Measurements from ENCODE around the gene DMWD.

The DMWD gene

DNA sequence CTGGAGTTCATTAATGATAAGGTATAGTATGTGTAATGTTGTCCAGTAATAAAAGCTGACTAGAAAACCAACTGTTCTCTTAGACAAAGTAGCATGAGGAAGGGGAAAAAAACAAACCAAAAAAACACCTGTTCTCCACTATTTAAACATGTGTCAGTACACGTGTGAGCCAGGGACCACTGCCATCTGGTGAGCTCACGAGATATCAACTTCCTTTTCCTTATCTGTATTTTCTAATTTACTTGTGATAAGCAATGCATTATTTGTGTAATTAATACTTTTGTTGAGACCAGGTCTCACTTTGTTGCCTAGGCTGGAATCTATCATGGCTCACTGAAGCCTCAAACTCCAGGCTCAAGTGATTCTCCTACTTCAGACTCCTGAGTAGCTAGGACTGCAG is 19.3 kb downstream of the DMWD start:
- Histone ChIP-seq H3K27me3 (replicated peaks; ENCODE audit: control insufficient read depth, insufficient read depth, low read length) (no peaks in the 10 kb centered on the region), H3K9me3 (ENCODE audit: control insufficient read depth, low read length) (no peaks in the 10 kb centered on the region), H3K36me3 (ENCODE audit: control insufficient read depth, insufficient read depth, low read length, severe bottlenecking) (peaks cover 50% of the 10 kb centered on the region), H3K4me3 (ENCODE audit: low read length) (no peak overlapping the region), H3K4me1 (ENCODE audit: control insufficient read depth, insufficient read depth, low read length) (peaks cover 9% of the 10 kb centered on the region), H3K9ac (ENCODE audit: low read length) (peak overlapping the region; percentile 2)
- no peak for DNase-seq (ENCODE audit: low read depth)

DNA sequence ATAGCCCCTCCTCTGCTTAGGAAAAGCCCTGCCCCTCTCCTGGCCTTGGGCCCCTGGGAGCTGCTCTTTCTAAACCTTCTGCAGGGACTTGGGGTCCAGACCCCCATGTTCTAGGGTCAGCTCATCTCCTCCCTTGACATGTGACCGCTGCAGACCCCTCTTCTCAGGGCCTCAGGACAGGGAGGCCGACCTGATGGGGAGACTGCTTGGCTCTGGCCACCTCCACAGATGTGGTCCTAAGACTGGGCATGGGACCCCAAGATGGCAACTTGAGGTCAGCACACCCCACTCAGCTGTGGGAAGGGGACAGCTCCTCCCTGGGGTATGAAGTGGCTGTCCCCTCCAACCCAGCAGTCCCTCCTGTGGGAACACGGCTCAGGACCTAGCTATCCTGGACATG is 19.7 kb downstream of the DMWD start:
- no peak overlapping the region for H3K4me3 ChIP-seq (ENCODE audit: low read length)
- H3K4me1 ChIP-seq (ENCODE audit: control insufficient read depth, insufficient read depth, low read length), result peaks cover 9% of the 10 kb centered on the region
- peaks cover 45% of the 10 kb centered on the region for H3K36me3 ChIP-seq (ENCODE audit: control insufficient read depth, insufficient read depth, low read length, severe bottlenecking)
- no peaks in the 10 kb centered on the region for H3K27me3 ChIP-seq (replicated peaks; ENCODE audit: control insufficient read depth, insufficient read depth, low read length)
- H3K9me3 ChIP-seq (ENCODE audit: control insufficient read depth, low read length), result no peaks in the 10 kb centered on the region
- no peak for DNase-seq (ENCODE audit: low read depth)
- peak overlapping the region; percentile 2 for H3K9ac ChIP-seq (ENCODE audit: low read length)

DNA sequence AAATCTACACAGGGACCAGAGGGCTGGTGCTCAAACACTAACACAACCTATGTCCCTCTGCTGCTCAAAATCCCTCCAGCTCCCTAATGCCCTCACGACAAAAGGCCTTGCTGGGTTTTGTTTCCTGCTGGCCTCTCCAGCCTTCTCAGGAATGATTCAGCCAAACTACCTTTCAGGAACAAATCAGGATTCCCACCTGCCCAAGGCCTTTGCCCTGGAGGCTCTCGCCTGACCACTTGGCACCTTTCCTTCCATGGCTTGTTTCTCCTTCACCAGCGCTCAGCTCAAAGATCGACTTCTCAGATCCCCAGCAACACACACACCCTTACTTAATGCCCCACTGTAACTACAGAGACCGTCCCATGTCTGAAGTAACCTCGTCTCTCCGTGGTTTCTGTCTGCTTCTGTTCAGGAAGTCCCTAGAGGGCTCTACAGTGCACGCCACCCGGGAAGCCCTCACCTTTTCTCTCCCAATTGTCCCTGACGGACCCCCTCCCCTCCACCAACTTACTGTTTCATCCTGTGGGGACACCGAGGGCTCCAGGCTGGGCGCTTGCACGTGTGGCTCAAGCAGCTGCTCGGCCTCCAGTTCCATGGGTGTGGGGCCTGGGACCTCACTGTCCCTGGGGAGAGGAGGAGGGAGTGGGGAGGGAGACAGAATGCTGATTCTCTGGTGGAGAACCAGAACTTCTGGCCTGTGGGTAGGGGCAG is 20.4 kb downstream of the DMWD start:
- no peaks in the 10 kb centered on the region for H3K27me3 ChIP-seq (replicated peaks; ENCODE audit: control insufficient read depth, insufficient read depth, low read length)
- H3K4me3 ChIP-seq (ENCODE audit: low read length), result no peak overlapping the region
- peak overlapping the region; percentile 2 for H3K9ac ChIP-seq (ENCODE audit: low read length)
- H3K4me1 ChIP-seq (ENCODE audit: control insufficient read depth, insufficient read depth, low read length), result peaks cover 9% of the 10 kb centered on the region
- peaks cover 39% of the 10 kb centered on the region for H3K36me3 ChIP-seq (ENCODE audit: control insufficient read depth, insufficient read depth, low read length, severe bottlenecking)
- DNase-seq (ENCODE audit: low read depth), result no peak
- H3K9me3 ChIP-seq (ENCODE audit: control insufficient read depth, low read length), result no peaks in the 10 kb centered on the region

DNA sequence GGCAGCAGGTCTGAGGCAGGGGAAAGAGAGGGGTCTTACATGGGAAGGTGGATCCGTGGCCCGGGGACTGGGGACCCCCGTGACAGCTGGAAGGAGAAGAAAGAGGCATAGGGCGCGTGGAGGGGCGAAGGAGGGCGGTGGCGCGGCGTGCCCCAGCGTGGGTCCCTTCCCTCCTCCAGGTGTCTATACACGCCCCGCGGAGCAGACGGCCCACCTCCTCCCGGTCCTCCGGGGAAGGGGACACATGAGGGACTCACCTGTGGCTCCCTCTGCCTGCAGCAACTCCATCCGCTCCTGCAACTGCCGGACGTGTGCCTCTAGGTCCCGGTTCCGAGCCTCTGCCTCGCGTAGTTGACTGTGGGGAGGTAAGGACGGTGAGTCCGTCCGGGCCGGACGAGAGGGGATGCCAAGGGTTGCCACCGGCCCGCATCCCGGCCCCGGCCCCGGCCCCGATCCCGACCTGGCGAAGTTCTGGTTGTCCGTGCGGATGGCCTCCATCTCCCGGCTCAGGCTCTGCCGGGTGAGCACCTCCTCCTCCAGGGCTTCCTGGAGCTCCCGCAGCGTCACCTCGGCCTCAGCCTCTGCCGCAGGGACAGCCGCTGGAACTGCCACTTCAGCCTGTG is 21.2 kb downstream of the DMWD start:
- Histone ChIP-seq H3K4me3 (ENCODE audit: low read length) (no peak overlapping the region), H3K9me3 (ENCODE audit: control insufficient read depth, low read length) (no peaks in the 10 kb centered on the region), H3K36me3 (ENCODE audit: control insufficient read depth, insufficient read depth, low read length, severe bottlenecking) (peaks cover 30% of the 10 kb centered on the region), H3K4me1 (ENCODE audit: control insufficient read depth, insufficient read depth, low read length) (peaks cover 18% of the 10 kb centered on the region), H3K27me3 (replicated peaks; ENCODE audit: control insufficient read depth, insufficient read depth, low read length) (no peaks in the 10 kb centered on the region), H3K9ac (ENCODE audit: low read length) (peak overlapping the region; percentile 34)
- no peak for DNase-seq (ENCODE audit: low read depth)

DNA sequence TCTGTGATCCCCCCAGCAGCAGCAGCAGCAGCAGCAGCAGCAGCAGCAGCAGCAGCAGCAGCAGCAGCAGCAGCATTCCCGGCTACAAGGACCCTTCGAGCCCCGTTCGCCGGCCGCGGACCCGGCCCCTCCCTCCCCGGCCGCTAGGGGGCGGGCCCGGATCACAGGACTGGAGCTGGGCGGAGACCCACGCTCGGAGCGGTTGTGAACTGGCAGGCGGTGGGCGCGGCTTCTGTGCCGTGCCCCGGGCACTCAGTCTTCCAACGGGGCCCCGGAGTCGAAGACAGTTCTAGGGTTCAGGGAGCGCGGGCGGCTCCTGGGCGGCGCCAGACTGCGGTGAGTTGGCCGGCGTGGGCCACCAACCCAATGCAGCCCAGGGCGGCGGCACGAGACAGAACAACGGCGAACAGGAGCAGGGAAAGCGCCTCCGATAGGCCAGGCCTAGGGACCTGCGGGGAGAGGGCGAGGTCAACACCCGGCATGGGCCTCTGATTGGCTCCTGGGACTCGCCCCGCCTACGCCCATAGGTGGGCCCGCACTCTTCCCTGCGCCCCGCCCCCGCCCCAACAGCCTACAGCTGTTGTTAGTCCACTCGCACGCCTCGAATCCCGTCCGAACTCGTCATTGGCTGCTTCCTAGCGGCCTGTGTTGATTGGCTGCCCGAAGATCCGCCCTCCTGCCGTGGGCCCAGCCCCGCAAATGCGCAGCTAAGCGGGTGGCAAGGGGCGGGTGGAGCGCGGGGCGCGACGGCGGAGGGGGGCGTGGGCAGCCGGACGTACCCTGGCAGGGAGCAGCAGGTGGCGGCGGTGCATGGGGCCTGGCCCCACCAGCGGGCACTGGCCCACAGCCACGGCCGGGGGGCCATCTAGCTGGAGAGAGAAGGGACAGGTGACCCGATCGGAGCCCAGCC is 22.2 kb downstream of the DMWD start:
- peak; percentile 96 for DNase-seq (ENCODE audit: low read depth)
- no peaks in the 10 kb centered on the region for H3K9me3 ChIP-seq (ENCODE audit: control insufficient read depth, low read length)
- no peaks in the 10 kb centered on the region for H3K27me3 ChIP-seq (replicated peaks; ENCODE audit: control insufficient read depth, insufficient read depth, low read length)
- peak overlapping the region; percentile 79 for H3K4me3 ChIP-seq (ENCODE audit: low read length)
- peak overlapping the region; percentile 91 for H3K9ac ChIP-seq (ENCODE audit: low read length)
- peaks cover 27% of the 10 kb centered on the region for H3K36me3 ChIP-seq (ENCODE audit: control insufficient read depth, insufficient read depth, low read length, severe bottlenecking)
- peaks cover 23% of the 10 kb centered on the region for H3K4me1 ChIP-seq (ENCODE audit: control insufficient read depth, insufficient read depth, low read length)

DNA sequence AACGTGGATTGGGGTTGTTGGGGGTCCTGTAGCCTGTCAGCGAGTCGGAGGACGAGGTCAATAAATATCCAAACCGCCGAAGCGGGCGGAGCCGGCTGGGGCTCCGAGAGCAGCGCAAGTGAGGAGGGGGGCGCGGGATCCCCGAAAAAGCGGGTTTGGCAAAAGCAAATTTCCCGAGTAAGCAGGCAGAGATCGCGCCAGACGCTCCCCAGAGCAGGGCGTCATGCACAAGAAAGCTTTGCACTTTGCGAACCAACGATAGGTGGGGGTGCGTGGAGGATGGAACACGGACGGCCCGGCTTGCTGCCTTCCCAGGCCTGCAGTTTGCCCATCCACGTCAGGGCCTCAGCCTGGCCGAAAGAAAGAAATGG is 22.8 kb downstream of the DMWD start:
- H3K9ac ChIP-seq (ENCODE audit: low read length), result peak overlapping the region; percentile 91
- peak; percentile 50 for DNase-seq (ENCODE audit: low read depth)
- no peaks in the 10 kb centered on the region for H3K9me3 ChIP-seq (ENCODE audit: control insufficient read depth, low read length)
- H3K4me1 ChIP-seq (ENCODE audit: control insufficient read depth, insufficient read depth, low read length), result peaks cover 23% of the 10 kb centered on the region
- H3K27me3 ChIP-seq (replicated peaks; ENCODE audit: control insufficient read depth, insufficient read depth, low read length), result no peaks in the 10 kb centered on the region
- peak overlapping the region; percentile 79 for H3K4me3 ChIP-seq (ENCODE audit: low read length)
- peaks cover 21% of the 10 kb centered on the region for H3K36me3 ChIP-seq (ENCODE audit: control insufficient read depth, insufficient read depth, low read length, severe bottlenecking)

DNA sequence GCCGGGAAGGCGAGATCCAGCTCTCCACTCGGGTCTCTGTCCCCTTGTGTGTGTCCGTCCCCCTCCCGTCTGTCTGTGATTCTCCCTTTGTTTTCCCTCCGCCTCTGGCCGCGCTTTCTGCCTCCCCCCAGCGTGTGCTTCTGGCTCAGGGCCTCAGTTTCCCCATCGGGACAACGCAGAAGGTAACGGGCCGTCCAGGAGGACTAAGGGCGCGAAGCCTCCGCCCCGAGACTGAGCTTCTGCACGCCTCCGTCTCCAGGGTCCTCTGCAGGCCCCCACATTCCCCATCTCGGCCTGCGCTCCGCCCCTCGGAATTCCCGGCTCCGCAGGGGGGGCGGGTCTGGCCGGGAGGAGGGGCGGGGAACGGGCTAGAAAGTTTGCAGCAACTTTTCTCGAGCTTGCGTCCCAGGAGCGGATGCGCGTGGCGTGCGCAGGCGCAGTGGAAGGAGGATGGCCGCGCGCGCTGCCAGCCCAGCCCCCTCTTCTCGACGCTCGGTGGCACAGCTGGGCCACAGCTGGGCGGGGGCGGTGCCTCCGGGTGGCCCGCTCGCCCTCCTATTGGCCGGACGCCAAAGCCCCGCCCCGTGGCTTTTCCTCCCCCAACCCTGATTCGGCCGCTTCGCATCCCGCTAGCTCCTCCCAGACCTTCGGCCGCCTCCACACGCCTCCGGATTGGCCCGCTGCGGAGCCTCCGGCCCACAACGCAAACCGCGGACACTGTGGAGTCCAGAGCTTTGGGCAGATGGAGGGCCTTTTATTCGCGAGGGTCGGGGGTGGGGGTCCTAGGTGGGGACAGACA is 23.5 kb downstream of the DMWD start, which contains the start of gene SIX5:
Gene SIX5, minus strand, starts transcription at position 269 of the 799 bp plus-strand sequence. CDS start 408 bp downstream, outside the sequence.
- H3K36me3 ChIP-seq (ENCODE audit: control insufficient read depth, insufficient read depth, low read length, severe bottlenecking), result peaks cover 16% of the 10 kb centered on the region
- peaks cover 28% of the 10 kb centered on the region for H3K4me1 ChIP-seq (ENCODE audit: control insufficient read depth, insufficient read depth, low read length)
- peak; percentile 99 for DNase-seq (ENCODE audit: low read depth)
- peak within 1 kb of the TSS; percentile 95 for H3K4me3 ChIP-seq (ENCODE audit: low read length)
- peak within 1 kb of the TSS; percentile 96 for H3K9ac ChIP-seq (ENCODE audit: low read length)
- H3K9me3 ChIP-seq (ENCODE audit: control insufficient read depth, low read length), result no peaks in the 10 kb centered on the region
- no peaks in the 10 kb centered on the region for H3K27me3 ChIP-seq (replicated peaks; ENCODE audit: control insufficient read depth, insufficient read depth, low read length)

DNA sequence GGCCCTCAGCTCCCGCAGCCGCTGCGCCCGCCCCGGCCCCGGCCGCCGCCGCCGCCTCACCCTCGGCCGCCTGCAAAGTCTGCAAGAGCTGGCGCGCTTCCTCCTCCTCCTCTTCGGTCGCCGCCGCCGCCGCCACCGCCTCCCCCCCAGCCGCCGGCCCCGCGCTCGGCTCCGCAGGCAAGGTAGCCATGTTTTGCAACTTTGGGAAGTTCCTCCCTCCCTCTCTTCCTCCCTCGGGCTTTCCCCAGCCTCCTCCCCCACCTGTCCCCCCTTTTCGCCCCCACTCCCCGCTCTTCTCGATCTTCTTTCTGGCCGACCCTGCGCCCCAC is 24.0 kb downstream of the DMWD start:
- peak; percentile 82 for DNase-seq (ENCODE audit: low read depth)
- Histone ChIP-seq H3K4me1 (ENCODE audit: control insufficient read depth, insufficient read depth, low read length) (peaks cover 32% of the 10 kb centered on the region), H3K27me3 (replicated peaks; ENCODE audit: control insufficient read depth, insufficient read depth, low read length) (no peaks in the 10 kb centered on the region), H3K4me3 (ENCODE audit: low read length) (peak overlapping the region; percentile 95), H3K9me3 (ENCODE audit: control insufficient read depth, low read length) (no peaks in the 10 kb centered on the region), H3K9ac (ENCODE audit: low read length) (peak overlapping the region; percentile 96), H3K36me3 (ENCODE audit: control insufficient read depth, insufficient read depth, low read length, severe bottlenecking) (peaks cover 14% of the 10 kb centered on the region)

DNA sequence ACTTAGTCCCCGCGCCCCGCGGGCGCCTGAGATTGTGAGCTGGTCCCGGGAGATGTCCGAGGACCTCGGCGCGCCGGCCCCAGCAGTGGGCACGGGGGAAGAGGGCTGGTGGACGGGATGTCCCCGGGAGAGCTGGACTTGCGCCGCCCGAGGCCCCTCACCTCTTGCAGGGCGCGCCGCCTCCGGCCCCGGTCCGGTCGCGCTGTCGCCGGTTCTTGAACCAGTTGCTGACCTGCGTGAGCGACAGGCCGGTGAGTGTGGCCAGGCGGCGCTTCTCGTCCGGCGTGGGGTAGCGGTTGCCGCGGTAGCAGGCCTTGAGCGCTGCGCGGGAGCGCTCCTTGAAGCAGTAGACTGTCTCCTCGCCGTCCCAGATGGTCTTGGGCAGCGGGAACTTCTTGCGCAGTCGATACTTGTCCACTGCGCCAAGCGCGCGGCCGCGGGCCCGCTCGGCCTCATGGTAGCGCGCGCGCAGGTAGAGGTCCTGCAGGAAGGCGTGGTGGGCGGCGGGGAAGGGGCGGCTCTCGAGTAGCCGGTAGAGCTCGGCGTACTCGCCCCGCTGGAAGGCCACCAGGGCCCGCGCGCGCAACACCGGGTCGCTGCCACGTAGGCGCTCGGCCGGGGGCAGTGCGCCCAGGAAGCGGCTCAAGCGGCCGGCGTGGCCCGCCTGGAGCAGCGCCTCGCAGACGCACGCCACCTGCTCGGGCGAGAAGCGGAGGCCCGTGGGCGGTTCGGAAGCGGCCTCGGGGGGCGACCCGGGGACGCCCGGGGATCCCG is 24.6 kb downstream of the DMWD start:
- Histone ChIP-seq H3K4me3 (ENCODE audit: low read length) (peak overlapping the region; percentile 95), H3K27me3 (replicated peaks; ENCODE audit: control insufficient read depth, insufficient read depth, low read length) (no peaks in the 10 kb centered on the region), H3K36me3 (ENCODE audit: control insufficient read depth, insufficient read depth, low read length, severe bottlenecking) (peaks cover 9% of the 10 kb centered on the region), H3K9me3 (ENCODE audit: control insufficient read depth, low read length) (no peaks in the 10 kb centered on the region), H3K4me1 (ENCODE audit: control insufficient read depth, insufficient read depth, low read length) (peaks cover 32% of the 10 kb centered on the region), H3K9ac (ENCODE audit: low read length) (peak overlapping the region; percentile 96)
- DNase-seq (ENCODE audit: low read depth), result peak; percentile 76

DNA sequence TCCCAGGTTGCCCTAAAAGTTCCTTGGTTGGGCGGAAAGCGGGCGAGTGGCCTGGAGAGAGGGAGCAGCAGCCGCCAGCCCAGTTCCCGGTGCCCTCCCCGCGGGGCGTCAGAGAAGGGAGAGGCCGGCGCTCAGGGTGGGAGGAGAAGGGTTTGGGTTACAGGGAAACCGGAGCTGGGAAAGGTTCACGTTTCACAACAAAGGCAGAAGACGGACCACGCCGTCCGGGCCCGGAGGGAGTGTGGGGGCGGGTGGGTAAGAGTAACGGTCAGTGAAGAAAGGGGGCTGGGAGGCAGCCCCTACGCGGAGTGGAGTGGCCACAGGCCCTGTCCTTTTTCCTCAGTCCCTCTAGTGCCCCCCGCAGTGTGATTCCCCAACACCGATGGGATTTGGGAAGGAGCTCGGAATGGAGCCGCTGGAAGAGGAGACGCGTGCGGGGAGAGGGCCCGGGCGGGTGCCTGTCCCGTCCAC is 25.2 kb downstream of the DMWD start:
- H3K4me3 ChIP-seq (ENCODE audit: low read length), result peak overlapping the region; percentile 95
- peak; percentile 98 for DNase-seq (ENCODE audit: low read depth)
- peaks cover 32% of the 10 kb centered on the region for H3K4me1 ChIP-seq (ENCODE audit: control insufficient read depth, insufficient read depth, low read length)
- H3K9ac ChIP-seq (ENCODE audit: low read length), result peak overlapping the region; percentile 96
- no peaks in the 10 kb centered on the region for H3K27me3 ChIP-seq (replicated peaks; ENCODE audit: control insufficient read depth, insufficient read depth, low read length)
- H3K36me3 ChIP-seq (ENCODE audit: control insufficient read depth, insufficient read depth, low read length, severe bottlenecking), result peaks cover 7% of the 10 kb centered on the region
- H3K9me3 ChIP-seq (ENCODE audit: control insufficient read depth, low read length), result no peaks in the 10 kb centered on the region

All from adipocyte (in vitro differentiated cells).